ENCODE results near the gene VPREB3.

Gene VPREB3

DNA sequence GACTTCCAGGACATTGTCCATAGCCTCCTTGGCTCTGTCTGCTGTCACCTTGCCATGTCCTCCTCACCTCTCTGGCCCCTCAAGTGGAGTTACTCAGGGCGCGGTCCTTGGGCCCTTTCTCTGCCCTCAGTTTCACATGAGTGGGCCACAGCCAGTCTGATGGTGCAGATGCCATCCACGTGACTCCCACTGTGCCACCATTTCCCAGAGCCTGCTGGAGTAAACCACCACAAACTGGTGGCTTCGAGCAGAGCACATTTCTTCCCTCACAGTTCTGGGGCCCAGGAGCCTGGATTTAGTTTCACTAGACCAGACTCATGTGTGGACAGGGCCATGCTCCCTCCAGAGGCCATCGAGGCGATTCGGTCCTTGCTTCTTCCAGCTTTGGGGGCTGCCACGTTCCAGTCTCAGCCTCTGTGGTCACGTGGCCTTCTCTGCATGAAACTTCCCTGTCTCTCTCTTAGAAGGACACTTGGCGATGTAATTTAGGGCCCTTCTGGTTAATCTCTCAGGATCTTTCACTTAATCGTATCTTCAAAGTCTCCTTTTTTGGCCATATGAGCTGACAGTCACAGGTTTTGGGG, 47.1 kb upstream of the VPREB3 start:
- TF ChIP-seq YY1 (IDR thresholded peaks at IDR 0.05; ENCODE audit: low read depth): no peak
- TF ChIP-seq CREB1 (IDR thresholded peaks at IDR 0.05; ENCODE audit: low read depth): no peak
- TF ChIP-seq, protein P1, sequence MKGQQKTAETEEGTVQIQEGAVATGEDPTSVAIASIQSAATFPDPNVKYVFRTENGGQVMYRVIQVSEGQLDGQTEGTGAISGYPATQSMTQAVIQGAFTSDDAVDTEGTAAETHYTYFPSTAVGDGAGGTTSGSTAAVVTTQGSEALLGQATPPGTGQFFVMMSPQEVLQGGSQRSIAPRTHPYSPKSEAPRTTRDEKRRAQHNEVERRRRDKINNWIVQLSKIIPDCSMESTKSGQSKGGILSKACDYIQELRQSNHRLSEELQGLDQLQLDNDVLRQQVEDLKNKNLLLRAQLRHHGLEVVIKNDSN (IDR thresholded peaks at IDR 0.05): no peak
- TF ChIP-seq, protein P2, sequence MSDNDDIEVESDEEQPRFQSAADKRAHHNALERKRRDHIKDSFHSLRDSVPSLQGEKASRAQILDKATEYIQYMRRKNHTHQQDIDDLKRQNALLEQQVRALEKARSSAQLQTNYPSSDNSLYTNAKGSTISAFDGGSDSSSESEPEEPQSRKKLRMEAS (IDR thresholded peaks at IDR 0.05): no peak
- no peak for TF ChIP-seq FOXM1 (IDR thresholded peaks at IDR 0.05; ENCODE audit: borderline replicate concordance, low read depth)
- TF ChIP-seq CEBPB (IDR thresholded peaks at IDR 0.05): no peak
- TF ChIP-seq TAF1 (IDR thresholded peaks at IDR 0.05; ENCODE audit: low read depth): no peak
- TF ChIP-seq, protein P3, sequence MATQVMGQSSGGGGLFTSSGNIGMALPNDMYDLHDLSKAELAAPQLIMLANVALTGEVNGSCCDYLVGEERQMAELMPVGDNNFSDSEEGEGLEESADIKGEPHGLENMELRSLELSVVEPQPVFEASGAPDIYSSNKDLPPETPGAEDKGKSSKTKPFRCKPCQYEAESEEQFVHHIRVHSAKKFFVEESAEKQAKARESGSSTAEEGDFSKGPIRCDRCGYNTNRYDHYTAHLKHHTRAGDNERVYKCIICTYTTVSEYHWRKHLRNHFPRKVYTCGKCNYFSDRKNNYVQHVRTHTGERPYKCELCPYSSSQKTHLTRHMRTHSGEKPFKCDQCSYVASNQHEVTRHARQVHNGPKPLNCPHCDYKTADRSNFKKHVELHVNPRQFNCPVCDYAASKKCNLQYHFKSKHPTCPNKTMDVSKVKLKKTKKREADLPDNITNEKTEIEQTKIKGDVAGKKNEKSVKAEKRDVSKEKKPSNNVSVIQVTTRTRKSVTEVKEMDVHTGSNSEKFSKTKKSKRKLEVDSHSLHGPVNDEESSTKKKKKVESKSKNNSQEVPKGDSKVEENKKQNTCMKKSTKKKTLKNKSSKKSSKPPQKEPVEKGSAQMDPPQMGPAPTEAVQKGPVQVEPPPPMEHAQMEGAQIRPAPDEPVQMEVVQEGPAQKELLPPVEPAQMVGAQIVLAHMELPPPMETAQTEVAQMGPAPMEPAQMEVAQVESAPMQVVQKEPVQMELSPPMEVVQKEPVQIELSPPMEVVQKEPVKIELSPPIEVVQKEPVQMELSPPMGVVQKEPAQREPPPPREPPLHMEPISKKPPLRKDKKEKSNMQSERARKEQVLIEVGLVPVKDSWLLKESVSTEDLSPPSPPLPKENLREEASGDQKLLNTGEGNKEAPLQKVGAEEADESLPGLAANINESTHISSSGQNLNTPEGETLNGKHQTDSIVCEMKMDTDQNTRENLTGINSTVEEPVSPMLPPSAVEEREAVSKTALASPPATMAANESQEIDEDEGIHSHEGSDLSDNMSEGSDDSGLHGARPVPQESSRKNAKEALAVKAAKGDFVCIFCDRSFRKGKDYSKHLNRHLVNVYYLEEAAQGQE (IDR thresholded peaks at IDR 0.05; ENCODE audit: low read depth): no peak
- no peak for TF ChIP-seq RAD21 (IDR thresholded peaks at IDR 0.05; ENCODE audit: low read depth)
- no peak for TF ChIP-seq EP300 (IDR thresholded peaks at IDR 0.05; ENCODE audit: borderline replicate concordance)
- TF ChIP-seq TCF12 (IDR thresholded peaks at IDR 0.05; ENCODE audit: low read depth): no peak
- TF ChIP-seq NFIC (IDR thresholded peaks at IDR 0.05): no peak
- TF ChIP-seq TEAD4 (IDR thresholded peaks at IDR 0.05): no peak
- TF ChIP-seq ZBTB7A (IDR thresholded peaks at IDR 0.05; ENCODE audit: low read depth): no peak
- no peak for TF ChIP-seq EGR1 (IDR thresholded peaks at IDR 0.05)

DNA sequence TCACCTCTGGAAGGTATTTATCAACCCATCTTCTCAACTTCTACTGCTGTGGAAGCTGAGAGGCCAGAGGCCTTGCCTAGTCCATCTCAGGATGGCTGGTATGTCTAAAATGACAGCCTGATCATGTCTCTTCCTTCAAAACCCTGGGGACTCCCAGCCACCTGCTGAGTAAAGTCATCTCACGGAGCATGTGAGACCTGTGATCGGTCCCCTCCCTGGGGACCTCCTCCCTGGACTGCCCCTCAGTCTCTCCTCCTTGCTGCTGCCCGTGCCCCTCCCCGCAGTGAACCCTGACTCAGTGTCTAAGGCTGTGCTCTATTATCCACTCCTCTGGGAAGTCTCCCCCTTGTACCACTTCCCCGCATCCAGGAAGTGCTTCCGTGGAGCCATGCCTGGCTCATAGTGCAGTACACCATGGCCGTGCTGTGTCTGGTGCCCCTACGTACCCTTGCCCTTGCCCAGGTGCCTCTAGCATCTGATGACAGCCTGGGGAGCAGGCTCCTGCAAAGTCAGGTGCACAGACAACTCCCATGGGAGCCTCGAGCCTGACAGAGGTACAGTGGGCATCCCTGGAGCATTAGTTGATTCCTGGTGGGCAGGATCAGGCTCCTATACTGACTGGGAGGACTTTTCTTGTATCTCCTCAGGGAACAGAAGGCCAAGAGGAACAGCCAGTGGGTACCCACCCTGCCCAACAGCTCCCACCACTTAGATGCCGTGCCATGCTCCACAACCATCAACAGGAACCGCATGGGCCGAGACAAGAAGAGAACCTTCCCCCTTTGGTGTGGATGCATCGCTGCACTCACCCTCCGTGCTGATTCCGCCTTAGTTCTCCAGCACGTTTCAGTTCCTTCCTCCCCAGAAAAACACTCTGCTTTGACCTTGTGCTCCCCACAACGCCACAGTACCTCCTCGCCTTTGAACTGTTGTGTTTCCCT, 46.3 kb upstream of the VPREB3 start:
- TF ChIP-seq, protein P1 (IDR thresholded peaks at IDR 0.05): no peak
- TF ChIP-seq, protein P3 (IDR thresholded peaks at IDR 0.05; ENCODE audit: low read depth): no peak
- no peak for TF ChIP-seq CREB1 (IDR thresholded peaks at IDR 0.05; ENCODE audit: low read depth)
- TF ChIP-seq TCF12 (IDR thresholded peaks at IDR 0.05; ENCODE audit: low read depth): no peak

DNA sequence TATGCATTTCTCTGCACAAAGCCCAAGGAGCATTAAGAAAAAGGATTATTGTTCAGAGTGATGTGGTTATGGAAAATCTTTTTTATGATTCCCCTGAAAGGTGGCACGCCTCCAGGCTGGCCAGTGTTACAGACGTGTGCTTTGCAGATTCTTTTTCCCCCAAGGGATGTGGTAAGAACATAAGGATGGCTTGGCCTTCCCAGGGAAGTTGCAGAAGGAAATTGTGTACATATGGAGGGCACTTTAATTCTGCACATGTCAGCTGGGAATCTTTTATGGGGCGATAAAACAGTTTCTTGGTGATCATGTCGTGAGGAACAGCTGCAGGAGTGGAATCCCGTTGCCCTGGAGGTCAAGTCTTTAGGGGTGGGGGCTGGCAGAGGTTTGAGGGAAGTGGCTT, 42.2 kb upstream of the VPREB3 start:
- TF ChIP-seq, protein P1 (IDR thresholded peaks at IDR 0.05): no peak
- TF ChIP-seq CREB1 (IDR thresholded peaks at IDR 0.05; ENCODE audit: low read depth): no peak
- TF ChIP-seq EGR1 (IDR thresholded peaks at IDR 0.05): no peak
- no peak for TF ChIP-seq ZBTB7A (IDR thresholded peaks at IDR 0.05; ENCODE audit: low read depth)
- TF ChIP-seq, protein P3 (IDR thresholded peaks at IDR 0.05; ENCODE audit: low read depth): no peak
- no peak for TF ChIP-seq RAD21 (IDR thresholded peaks at IDR 0.05; ENCODE audit: low read depth)
- no peak for TF ChIP-seq TEAD4 (IDR thresholded peaks at IDR 0.05)
- TF ChIP-seq CEBPB (IDR thresholded peaks at IDR 0.05): no peak
- no peak for TF ChIP-seq TAF1 (IDR thresholded peaks at IDR 0.05; ENCODE audit: low read depth)
- no peak for TF ChIP-seq YY1 (IDR thresholded peaks at IDR 0.05; ENCODE audit: low read depth)
- no peak for TF ChIP-seq NFIC (IDR thresholded peaks at IDR 0.05)
- no peak for TF ChIP-seq EP300 (IDR thresholded peaks at IDR 0.05; ENCODE audit: borderline replicate concordance)

DNA sequence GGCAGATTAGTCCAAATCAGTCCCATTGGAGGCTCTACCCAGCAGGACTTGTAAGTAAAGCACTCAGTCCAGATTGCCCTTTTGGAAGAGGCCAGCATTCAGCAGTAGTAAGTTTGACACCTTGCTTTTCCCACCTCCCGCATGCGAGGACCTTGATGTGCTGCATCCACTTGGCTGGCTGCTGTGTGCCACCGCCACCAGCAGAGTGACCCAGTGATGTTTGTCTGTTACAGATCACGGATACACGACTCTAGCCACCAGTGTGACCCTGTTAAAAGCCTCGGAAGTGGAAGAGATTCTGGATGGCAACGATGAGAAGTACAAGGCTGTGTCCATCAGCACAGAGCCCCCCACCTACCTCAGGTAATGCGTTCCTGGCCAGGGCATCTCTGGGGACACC, 39.1 kb upstream of the VPREB3 start:
- TF ChIP-seq YY1 (IDR thresholded peaks at IDR 0.05; ENCODE audit: low read depth) (no peak), RAD21 (IDR thresholded peaks at IDR 0.05; ENCODE audit: low read depth) (no peak), TAF1 (IDR thresholded peaks at IDR 0.05; ENCODE audit: low read depth) (no peak), CEBPB (IDR thresholded peaks at IDR 0.05) (no peak)
- TF ChIP-seq, protein P3 (IDR thresholded peaks at IDR 0.05; ENCODE audit: low read depth): no peak
- TF ChIP-seq, protein P2 (IDR thresholded peaks at IDR 0.05): no peak
